PFSK-1 (cell line): ENCODE data around the gene KLF16.
A peak's percentile ranks its signal among the peaks of the same experiment; 100 is the strongest.

Source experiments
- FOXP2 ChIP-seq: optimal IDR thresholded peaks from 2 replicates; pipeline ENCODE3; 2011; ENCODE audit warnings: borderline replicate concordance, control low read depth, inconsistent platforms; ENCODE audit not compliant: insufficient read depth; ENCODE audit errors: extremely low read length, extremely low read depth
- POLR2AphosphoS5 ChIP-seq: IDR thresholded peaks from 2 replicates; pipeline ENCODE4 v1.6.1; 2012; ENCODE audit warnings: low read depth, mild to moderate bottlenecking, control low read depth, low read length, moderate library complexity
- SIN3A ChIP-seq: IDR thresholded peaks from 2 replicates; pipeline ENCODE4 v1.6.1; 2012; ENCODE audit warnings: mild to moderate bottlenecking, low read length, moderate library complexity, borderline replicate concordance; ENCODE audit not compliant: insufficient read depth
- TAF1 ChIP-seq: IDR thresholded peaks from 2 replicates; pipeline ENCODE4 v1.6.1; 2012; ENCODE audit warnings: low read length, control low read depth, borderline replicate concordance; ENCODE audit not compliant: insufficient read depth
- TF ChIP-seq, protein P1 (sequence below), 2 experiments: IDR thresholded peaks; 2 replicates each; pipeline versions ENCODE4 v1.6.1 to v1.8.0; 2011 to 2012; ENCODE audit warnings: low read depth in 2 of 2, low read length in 2 of 2, control low read depth in 1 of 2, inconsistent platforms in 1 of 2, mild to moderate bottlenecking in 1 of 2, moderate library complexity in 1 of 2; ENCODE audit not compliant: insufficient read depth in 1 of 2

KLF16 gene

DNA sequence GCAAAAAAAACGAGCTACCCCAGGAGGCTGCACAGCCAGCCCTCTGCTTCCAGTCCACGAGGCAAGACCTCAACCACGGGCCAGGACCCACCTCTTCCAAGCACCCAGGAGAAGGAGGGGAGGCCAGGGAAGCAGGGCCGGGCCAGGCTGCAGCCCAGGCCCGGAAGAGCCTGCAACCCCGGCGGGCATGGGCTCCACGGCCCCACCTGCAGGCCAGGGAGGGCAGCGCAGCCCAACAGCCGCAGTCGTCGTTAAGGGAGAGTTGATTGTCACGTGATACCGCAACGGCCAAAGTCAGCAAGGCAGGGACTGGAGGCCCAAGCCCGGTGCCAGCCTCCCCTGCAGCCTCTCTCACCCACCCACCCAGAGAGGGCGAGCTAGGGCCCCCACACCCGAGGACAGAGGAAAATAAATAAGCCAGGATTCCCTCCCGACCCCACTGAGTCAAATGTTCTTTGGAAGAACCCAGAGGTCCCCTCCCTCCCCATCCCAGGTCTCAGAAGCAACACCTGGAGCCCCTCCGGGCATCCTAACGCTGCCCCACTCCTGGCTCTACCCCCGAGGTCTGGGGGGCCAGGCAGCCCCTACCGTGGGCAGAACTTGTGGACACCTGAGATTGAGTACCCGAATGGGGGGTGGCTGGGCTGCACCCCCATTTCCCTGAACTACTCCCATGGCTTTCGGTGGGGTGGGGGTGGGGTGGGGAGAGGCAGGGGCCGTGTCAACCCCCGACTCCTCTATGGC, 9.9 kb downstream of the KLF16 start:
- TF ChIP-seq FOXP2 = peak; percentile 73
- TF ChIP-seq, protein P1, sequence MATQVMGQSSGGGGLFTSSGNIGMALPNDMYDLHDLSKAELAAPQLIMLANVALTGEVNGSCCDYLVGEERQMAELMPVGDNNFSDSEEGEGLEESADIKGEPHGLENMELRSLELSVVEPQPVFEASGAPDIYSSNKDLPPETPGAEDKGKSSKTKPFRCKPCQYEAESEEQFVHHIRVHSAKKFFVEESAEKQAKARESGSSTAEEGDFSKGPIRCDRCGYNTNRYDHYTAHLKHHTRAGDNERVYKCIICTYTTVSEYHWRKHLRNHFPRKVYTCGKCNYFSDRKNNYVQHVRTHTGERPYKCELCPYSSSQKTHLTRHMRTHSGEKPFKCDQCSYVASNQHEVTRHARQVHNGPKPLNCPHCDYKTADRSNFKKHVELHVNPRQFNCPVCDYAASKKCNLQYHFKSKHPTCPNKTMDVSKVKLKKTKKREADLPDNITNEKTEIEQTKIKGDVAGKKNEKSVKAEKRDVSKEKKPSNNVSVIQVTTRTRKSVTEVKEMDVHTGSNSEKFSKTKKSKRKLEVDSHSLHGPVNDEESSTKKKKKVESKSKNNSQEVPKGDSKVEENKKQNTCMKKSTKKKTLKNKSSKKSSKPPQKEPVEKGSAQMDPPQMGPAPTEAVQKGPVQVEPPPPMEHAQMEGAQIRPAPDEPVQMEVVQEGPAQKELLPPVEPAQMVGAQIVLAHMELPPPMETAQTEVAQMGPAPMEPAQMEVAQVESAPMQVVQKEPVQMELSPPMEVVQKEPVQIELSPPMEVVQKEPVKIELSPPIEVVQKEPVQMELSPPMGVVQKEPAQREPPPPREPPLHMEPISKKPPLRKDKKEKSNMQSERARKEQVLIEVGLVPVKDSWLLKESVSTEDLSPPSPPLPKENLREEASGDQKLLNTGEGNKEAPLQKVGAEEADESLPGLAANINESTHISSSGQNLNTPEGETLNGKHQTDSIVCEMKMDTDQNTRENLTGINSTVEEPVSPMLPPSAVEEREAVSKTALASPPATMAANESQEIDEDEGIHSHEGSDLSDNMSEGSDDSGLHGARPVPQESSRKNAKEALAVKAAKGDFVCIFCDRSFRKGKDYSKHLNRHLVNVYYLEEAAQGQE (IDR thresholded peaks at IDR 0.05; ENCODE audit: insufficient read depth in 1 of 2, low read depth in 2 of 2, low read length in 2 of 2) = no peak

DNA sequence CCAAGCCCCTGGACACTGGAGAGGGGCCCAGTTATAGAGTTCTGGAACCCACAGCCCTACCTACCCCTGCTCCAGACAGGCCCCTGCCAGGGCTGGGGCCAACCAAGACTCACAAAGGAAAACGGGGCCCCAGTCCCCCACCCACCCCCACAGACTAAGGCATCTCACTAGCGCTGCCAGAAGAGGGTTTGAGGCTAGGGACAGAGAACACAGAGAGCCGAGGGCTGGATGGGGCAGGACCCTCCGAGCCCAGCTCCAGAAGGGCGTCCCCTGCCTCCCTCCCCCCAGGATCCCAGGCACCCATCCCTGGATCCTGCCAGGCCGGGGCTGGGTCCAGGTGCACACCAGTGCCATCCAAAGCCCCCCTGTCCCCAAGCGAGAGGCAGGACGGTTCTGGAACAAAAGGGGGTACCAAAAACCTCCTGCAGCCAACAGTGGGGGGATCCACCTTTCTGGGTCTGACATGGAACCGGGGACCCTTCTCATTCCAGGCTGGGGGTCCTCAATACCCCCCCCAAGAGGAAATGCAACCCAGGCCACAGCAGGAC, 10.7 kb downstream of the KLF16 start:
- TF ChIP-seq, protein P1 (IDR thresholded peaks at IDR 0.05; ENCODE audit: insufficient read depth in 1 of 2, low read depth in 2 of 2, low read length in 2 of 2) = no peak
- no peak for TF ChIP-seq FOXP2
- no peak for TF ChIP-seq TAF1
- no peak for TF ChIP-seq POLR2AphosphoS5
- TF ChIP-seq SIN3A = no peak

DNA sequence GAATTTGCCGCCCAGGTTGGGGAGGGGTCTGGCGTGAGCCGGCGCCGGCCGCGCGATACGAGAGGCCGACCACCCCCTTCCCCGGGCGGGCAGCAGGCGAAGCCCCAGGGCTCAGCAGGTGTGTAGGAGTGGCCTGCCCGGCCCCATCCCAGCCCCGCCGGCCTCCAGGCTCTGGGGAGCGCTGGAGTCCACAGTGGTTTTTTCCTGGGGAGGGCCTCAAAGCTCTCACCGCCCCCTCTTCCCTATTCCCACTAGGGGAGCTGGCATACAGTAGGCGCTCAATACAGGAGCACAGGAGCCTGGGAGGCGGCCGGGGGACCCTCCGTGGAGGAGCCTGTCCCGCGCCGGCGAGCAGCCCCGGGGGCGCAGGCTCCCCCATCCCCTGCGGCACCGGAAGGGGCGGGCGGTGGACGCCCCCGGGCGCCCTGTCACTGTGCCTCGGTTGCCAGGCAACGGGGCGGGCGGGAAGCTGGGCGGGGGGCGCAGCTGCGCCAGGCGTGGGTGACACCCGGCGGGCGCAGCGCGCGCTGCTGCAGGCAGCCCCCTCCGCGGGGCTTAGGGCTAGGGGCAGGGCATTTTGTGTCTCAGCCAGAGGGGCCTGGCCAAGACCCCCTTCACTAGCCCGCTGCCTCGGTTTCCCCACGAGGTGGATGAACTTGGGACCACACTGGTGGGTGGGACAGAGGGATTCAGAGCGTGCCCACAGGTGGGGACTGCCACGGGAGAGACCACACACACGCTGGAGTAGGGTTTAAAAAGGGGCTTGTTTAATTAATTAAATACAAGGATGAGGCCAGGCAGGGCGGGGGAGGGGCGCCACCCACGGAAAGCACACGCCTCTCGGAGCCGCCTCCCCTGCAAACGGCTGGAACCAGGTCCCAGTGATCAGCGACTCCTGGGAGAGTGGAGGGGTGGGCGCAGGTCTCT, 11.5 kb downstream of the KLF16 start:
- TF ChIP-seq SIN3A = no peak
- TF ChIP-seq TAF1 = no peak
- TF ChIP-seq POLR2AphosphoS5 = no peak
- no peak for TF ChIP-seq FOXP2
- TF ChIP-seq, protein P1 (IDR thresholded peaks at IDR 0.05; ENCODE audit: insufficient read depth in 1 of 2, low read depth in 2 of 2, low read length in 2 of 2) = no peak

DNA sequence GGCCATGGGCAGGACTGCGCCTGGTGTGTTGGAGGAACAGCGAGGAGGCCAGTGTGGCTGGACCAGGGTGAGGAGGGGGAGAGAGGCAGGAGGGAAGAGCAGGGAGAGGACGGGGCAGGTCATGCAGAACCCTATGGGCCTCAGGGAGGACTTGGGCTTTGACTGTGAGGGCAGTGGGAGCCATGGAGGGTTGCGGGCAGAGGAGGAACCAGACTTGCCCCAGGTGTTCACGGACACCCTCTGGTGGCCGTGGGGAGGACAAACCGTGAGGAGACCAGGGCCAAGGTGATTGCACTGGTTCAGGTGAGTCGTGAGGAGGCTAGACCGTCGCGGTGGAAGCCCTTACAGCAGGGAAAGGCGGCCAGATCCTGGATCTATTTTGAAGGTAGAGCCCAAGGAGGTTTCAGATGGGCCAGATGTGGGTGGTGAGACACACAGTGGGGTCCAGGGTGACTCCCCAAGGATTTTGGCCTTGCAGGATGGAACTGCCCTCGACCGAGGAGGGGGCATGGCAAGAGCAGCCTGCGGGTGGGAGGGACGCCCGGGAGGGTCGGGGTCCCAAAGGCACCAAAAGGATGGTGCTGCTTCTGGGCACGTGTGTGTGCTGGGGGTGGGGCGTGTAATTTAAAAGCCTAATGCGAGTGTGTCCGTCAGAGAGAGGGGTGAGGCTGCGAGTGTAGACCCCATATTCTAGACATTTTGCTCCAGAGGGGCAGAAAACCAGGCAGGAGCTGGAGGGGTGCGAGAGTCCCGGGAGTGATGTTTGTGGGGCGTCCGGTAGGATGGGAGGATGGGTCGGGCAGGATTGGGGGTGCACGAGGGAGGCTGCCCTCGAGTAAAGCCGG, 12.3 kb downstream of the KLF16 start:
- TF ChIP-seq SIN3A = no peak
- no peak for TF ChIP-seq TAF1
- TF ChIP-seq, protein P1 (IDR thresholded peaks at IDR 0.05; ENCODE audit: insufficient read depth in 1 of 2, low read depth in 2 of 2, low read length in 2 of 2) = no peak
- no peak for TF ChIP-seq FOXP2
- TF ChIP-seq POLR2AphosphoS5 = no peak
